ENCODE measurements around the gene P2RY8. TPM values are rescaled to one million over a fixed set of nuclear protein-coding genes. Genes with fewer than 3 reads are reported as not detected.

Gene P2RY8
- total and polyA plus RNA-seq, 2 of the 4 experiments (the other 2 are of a cell fraction) = not detected

DNA sequence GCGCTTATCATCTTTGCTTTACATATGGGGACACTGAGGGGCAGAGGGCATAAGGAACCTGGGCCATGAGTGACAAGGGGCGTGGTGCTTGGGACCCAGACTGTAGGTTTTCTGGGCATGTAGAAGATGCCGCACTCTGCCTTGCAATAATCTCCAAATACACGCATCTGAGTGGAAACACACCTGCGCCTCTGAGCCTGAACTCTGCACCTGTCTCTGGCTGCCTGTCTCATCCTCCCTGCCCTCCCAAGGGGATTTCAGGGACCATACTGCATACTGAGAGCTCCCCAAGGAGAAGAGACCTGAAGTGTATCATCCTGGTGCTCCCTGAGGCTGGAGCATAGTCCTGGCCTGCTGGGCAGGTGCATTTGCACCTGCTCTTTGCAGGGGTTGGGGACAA is 49.6 kb downstream of the P2RY8 start:
- dilution Hi-C loops (cut with HindIII; ENCODE audit: low sequenced_read_pairs, unreplicated experiment) (no loop called here), intact Hi-C loops (cut with micrococcal nuclease) (no loop called here), in situ Hi-C loops (cut with MboI; ENCODE audit: low sequenced_read_pairs) (no loop called here)
- Histone ChIP-seq H2BK5ac (ENCODE audit: low read depth, low read length, poor library complexity, severe bottlenecking) (no peak overlapping the region), H3K27ac (ENCODE audit: insufficient read depth, low read length) (no peak overlapping the region), H3K9me3 (ENCODE audit: control insufficient read depth, insufficient read depth, low read length) (peaks cover 26% of the 10 kb centered on the region; the same call in 1 of the 2 replicates), H3K4me2 (ENCODE audit: low read depth, low read length) (no peak overlapping the region), H2BK120ac (ENCODE audit: low read depth, low read length) (no peak overlapping the region), H3K79me1 (ENCODE audit: low read depth in 1 of 2, low read length in 2 of 2) (no peaks in the 10 kb centered on the region), H4K91ac (ENCODE audit: insufficient read depth, low read depth, low read length) (no peak overlapping the region), H4K5ac (ENCODE audit: low read depth, low read length) (no peak overlapping the region), H4K8ac (ENCODE audit: low read depth in 2 of 2, low read length in 2 of 2) (no peak overlapping the region), H2BK15ac (ENCODE audit: low read depth, low read length) (no peak overlapping the region), H3K9me1 (ENCODE audit: insufficient read depth, low read length) (no peaks in the 10 kb centered on the region), H3K4me1 (ENCODE audit: control insufficient read depth, insufficient read depth, low read length) (no peaks in the 10 kb centered on the region), H3K4me3 (ENCODE audit: insufficient read depth, low read depth, low read length) (no peak overlapping the region), H2AFZ (replicated peaks; ENCODE audit: low read length, poor library complexity) (no peak overlapping the region), H2AK5ac (ENCODE audit: low read depth, low read length) (no peak overlapping the region), H4K20me1 (ENCODE audit: insufficient read depth, low read length) (no peaks in the 10 kb centered on the region), H3K23ac (ENCODE audit: low read depth, low read length) (no peak overlapping the region), H3K27me3 (ENCODE audit: control insufficient read depth, insufficient read depth, low read length) (no peaks in the 10 kb centered on the region), H3K18ac (ENCODE audit: low read depth, low read length) (no peak overlapping the region), H2BK20ac (ENCODE audit: low read depth, low read length) (no peak overlapping the region), H3K14ac (replicated peaks; ENCODE audit: low read depth, low read length) (no peak overlapping the region), H2AK9ac (replicated peaks; ENCODE audit: low read depth, low read length, poor library complexity) (no peak overlapping the region), H3K36me3 (ENCODE audit: control insufficient read depth, insufficient read depth, low read length) (no peaks in the 10 kb centered on the region), H3K4ac (ENCODE audit: low read depth, low read length) (no peak overlapping the region), H3K56ac (ENCODE audit: extremely low read depth, insufficient read depth, low read length) (no peak overlapping the region), H3K9ac (ENCODE audit: low read depth, low read length) (no peak overlapping the region)
- WGBS, 2 experiments (ENCODE audit: extremely low coverage in 2 of 2, insufficient read length in 1 of 2) = 100% methylated on average over 1 of the region's 5 CpGs; no CpG with 5 or more reads in 1 of the 2 experiments
- BruUV-seq (replicated peaks) = no TSS peak
- POLR2A ChIA-PET (ENCODE audit: unreplicated experiment) = no interaction called here
- TF ChIP-seq, protein P1, sequence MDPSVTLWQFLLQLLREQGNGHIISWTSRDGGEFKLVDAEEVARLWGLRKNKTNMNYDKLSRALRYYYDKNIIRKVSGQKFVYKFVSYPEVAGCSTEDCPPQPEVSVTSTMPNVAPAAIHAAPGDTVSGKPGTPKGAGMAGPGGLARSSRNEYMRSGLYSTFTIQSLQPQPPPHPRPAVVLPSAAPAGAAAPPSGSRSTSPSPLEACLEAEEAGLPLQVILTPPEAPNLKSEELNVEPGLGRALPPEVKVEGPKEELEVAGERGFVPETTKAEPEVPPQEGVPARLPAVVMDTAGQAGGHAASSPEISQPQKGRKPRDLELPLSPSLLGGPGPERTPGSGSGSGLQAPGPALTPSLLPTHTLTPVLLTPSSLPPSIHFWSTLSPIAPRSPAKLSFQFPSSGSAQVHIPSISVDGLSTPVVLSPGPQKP (IDR thresholded peaks at IDR 0.05; ENCODE audit: borderline replicate concordance, low read depth, low read length) = no peak
- no peak for TF ChIP-seq MXI1 (IDR thresholded peaks at IDR 0.05; ENCODE audit: borderline replicate concordance, low read depth, low read length)
- TF ChIP-seq, protein P2, sequence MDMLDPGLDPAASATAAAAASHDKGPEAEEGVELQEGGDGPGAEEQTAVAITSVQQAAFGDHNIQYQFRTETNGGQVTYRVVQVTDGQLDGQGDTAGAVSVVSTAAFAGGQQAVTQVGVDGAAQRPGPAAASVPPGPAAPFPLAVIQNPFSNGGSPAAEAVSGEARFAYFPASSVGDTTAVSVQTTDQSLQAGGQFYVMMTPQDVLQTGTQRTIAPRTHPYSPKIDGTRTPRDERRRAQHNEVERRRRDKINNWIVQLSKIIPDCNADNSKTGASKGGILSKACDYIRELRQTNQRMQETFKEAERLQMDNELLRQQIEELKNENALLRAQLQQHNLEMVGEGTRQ (IDR thresholded peaks at IDR 0.05; ENCODE audit: low read depth, low read length) = no peak
- TF ChIP-seq RCOR1 (IDR thresholded peaks at IDR 0.05; ENCODE audit: insufficient replicate concordance, low read length) = no peak
- no peak for TF ChIP-seq RFX5 (IDR thresholded peaks at IDR 0.05; ENCODE audit: low read depth, low read length)
- TF ChIP-seq CEBPB (IDR thresholded peaks at IDR 0.05; ENCODE audit: low read depth, low read length) = no peak
- no peak for TF ChIP-seq BHLHE40 (IDR thresholded peaks at IDR 0.05; ENCODE audit: low read depth, low read length)
- TF ChIP-seq FOS (IDR thresholded peaks at IDR 0.05; ENCODE audit: low read depth, low read length) = no peak
- TF ChIP-seq CHD1 (IDR thresholded peaks at IDR 0.05; ENCODE audit: low read depth, low read length) = no peak
- no peak for TF ChIP-seq SMC3 (IDR thresholded peaks at IDR 0.05; ENCODE audit: low read depth, low read length)
- TF ChIP-seq RAD21 (IDR thresholded peaks at IDR 0.05; ENCODE audit: low read length) = no peak
- TF ChIP-seq MAZ (IDR thresholded peaks at IDR 0.05; ENCODE audit: borderline replicate concordance, low read depth, low read length) = no peak
- TF ChIP-seq, protein P3, sequence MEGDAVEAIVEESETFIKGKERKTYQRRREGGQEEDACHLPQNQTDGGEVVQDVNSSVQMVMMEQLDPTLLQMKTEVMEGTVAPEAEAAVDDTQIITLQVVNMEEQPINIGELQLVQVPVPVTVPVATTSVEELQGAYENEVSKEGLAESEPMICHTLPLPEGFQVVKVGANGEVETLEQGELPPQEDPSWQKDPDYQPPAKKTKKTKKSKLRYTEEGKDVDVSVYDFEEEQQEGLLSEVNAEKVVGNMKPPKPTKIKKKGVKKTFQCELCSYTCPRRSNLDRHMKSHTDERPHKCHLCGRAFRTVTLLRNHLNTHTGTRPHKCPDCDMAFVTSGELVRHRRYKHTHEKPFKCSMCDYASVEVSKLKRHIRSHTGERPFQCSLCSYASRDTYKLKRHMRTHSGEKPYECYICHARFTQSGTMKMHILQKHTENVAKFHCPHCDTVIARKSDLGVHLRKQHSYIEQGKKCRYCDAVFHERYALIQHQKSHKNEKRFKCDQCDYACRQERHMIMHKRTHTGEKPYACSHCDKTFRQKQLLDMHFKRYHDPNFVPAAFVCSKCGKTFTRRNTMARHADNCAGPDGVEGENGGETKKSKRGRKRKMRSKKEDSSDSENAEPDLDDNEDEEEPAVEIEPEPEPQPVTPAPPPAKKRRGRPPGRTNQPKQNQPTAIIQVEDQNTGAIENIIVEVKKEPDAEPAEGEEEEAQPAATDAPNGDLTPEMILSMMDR (conservative IDR thresholded peaks at IDR 0.05; ENCODE audit: low read depth, low read length) = no peak
- TF ChIP-seq MAFK (IDR thresholded peaks at IDR 0.05; ENCODE audit: low read depth, low read length) = no peak
- no peak for TF ChIP-seq POLR2A (IDR thresholded peaks at IDR 0.05; ENCODE audit: low read depth, low read length)
- no peak for TF ChIP-seq NFE2L2 (IDR thresholded peaks at IDR 0.05; ENCODE audit: low read depth, low read length)
- DNase-seq = no peak
- ATAC-seq (ENCODE audit: low read depth) = no peak
- CTCF ChIA-PET = no interaction called here
